Naive thymus-derived CD8-positive, alpha-beta T cell (primary cell): ENCODE measurements around the gene SCARB2. TPM values are rescaled to one million over a fixed set of nuclear protein-coding genes. Genes with fewer than 3 reads are reported as not detected.

Experiments
- ATAC-seq, 2 donors: fragments of 150-1000 bp; cut with Tn5 transposase in 1 of 2; sonication (Bioruptor Pico), chemical (Tn5 transposase) in 1 of 2; 1 replicate in 1 of 2; 2 replicates in 1 of 2; pipeline ENCODE4 v1.10.0; 2021; ENCODE audit warnings: mild to moderate bottlenecking in 2 of 2, moderate library complexity in 2 of 2
- POLR2A ChIA-PET: fragments of 350-600 bp; sonication (Branson Sonifier 250); formaldehyde crosslinking; loops from one replicate; lab custom pipeline; 2021; ENCODE audit warnings: antibody characterized with exemption; lab: Charles Lee
- DNase-seq, 10 donors: peaks; one replicate each; pipeline versions ENCODE4 v3.0.0 to v3.0.0-alpha.2; 2020 to 2022
- H3K27ac Mint-ChIP-seq, 10 donors: one replicate each; pipeline ENCODE4 v1.8.0; 2020 to 2022; ENCODE audit warnings: mild to moderate bottlenecking in 10 of 10, mixed read lengths in 10 of 10, moderate library complexity in 4 of 10, inconsistent platforms in 1 of 10
- H3K27me3 Mint-ChIP-seq, 5 donors: one replicate each; pipeline ENCODE4 v1.8.0; 2021 to 2022; ENCODE audit warnings: mixed read lengths in 5 of 5
- H3K36me3 Mint-ChIP-seq, 3 donors: one replicate each; pipeline ENCODE4 v1.8.0; 2020 to 2022; ENCODE audit warnings: mixed read lengths in 3 of 3, mild to moderate bottlenecking in 2 of 3, inconsistent platforms in 1 of 3
- H3K4me1 Mint-ChIP-seq, 4 donors: one replicate each; pipeline ENCODE4 v1.8.0; 2021 to 2022; ENCODE audit warnings: mixed read lengths in 4 of 4
- H3K4me3 Mint-ChIP-seq, 10 donors: one replicate each; pipeline ENCODE4 v1.8.0; 2020 to 2022; ENCODE audit warnings: mild to moderate bottlenecking in 10 of 10, mixed read lengths in 10 of 10, moderate library complexity in 6 of 10, inconsistent platforms in 1 of 10
- H3K9me3 Mint-ChIP-seq, 9 donors: one replicate each; pipeline ENCODE4 v1.8.0; 2020 to 2022; ENCODE audit warnings: mixed read lengths in 9 of 9, mild to moderate bottlenecking in 3 of 9, inconsistent platforms in 1 of 9, moderate library complexity in 1 of 9
- polyA plus RNA-seq, 3 donors: library from polyadenylated mRNA; unstranded; fragments of 300-500 nt; fragmentation: Illumina TruSeq; gene quantifications; one replicate each; pipeline ENCODE4 v1.2.3, GENCODE V29; 2021
- total RNA-seq, 8 experiments: library from RNA in 2 of 8; stranded (reverse) in 2 of 8; gene quantifications; one replicate each; pipeline ENCODE4 v1.2.3 and lab custom pipeline; 2021 to 2026

The SCARB2 gene
- total and polyA plus RNA-seq, 5 experiments from 2014 or later: 11.0 to 25.8 (median 14.3) TPM

DNA sequence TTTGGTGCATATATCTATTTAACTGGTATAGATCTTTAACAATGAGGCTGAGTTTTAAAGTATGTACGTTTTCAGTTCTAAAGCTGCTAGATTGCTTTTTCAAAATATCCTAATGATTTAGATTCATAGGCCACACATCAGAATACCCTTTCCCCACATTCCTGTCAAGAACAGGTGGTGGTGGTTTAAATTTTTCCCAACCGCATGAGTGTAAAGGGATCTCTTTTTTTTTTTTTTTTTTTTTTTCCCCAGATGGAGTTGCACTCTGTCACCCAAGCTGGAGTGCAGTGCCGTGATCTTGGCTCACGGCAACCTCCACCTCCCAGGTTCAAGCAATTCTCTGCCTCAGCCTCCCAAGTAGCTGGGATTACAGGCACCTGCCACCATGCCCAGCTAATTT is 93.4 kb downstream of the SCARB2 start:
- Mint-ChIP-seq H3K4me1 (no peaks in the 10 kb centered on the region), H3K4me3 (no peak overlapping the region), H3K27me3 (no peaks in the 10 kb centered on the region), H3K36me3 (peaks cover 15 to 84% (median 63%) of the 10 kb centered on the region in 3 donors), H3K27ac (no peak overlapping the region), H3K9me3 (peaks cover 0 to 9% (median 0%) of the 10 kb centered on the region in 9 donors)
- DNase-seq (no peak), ATAC-seq (no peak)
- POLR2A ChIA-PET: interaction anchor here (0.7 kb wide), 1 partner anchor 858 kb away, joined by 4 read pairs; no protein-coding TSS in a partner anchor

DNA sequence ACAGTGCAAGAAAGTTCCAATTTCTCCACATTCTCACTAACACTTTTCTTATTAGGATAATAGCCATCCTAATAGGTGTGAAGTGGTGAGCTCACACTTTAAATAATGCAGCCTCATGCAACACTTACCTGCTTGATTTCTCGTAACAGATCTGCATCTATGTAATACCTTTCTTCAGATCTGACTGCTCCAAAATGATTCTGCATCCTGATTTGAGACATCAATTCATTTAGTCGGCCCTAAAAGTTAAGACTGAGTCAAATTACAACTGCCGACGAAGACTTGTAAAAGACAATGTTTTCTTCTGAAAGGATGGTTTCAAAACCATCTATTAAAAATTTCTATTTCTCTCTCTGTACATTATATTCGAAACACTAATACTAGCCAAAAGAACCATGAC is 96.1 kb downstream of the SCARB2 start:
- ATAC-seq: no peak
- H3K4me1 Mint-ChIP-seq: no peaks in the 10 kb centered on the region
- POLR2A ChIA-PET: no interaction called here

DNA sequence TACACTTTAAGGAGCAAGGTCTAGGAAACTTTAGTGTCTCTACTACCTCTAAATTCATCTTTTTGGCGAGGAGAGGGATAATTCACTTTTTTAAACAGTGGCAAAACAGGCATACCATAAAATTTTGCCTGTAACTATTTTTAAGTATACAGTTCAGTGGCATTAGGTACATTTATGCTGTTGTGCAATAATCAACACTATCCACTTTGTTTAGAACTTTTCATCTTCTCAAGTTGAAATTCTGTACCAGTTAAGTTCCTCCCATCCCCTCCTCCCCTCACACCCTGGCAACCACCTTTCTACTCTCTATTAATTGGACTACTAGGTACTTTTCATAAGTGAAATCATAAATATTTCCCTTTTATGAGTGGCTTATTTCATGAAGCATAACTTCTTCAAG is 96.8 kb downstream of the SCARB2 start:
- ATAC-seq: no peak
- DNase-seq: no peak
- H3K36me3 Mint-ChIP-seq: peaks cover 21 to 72% (median 51%) of the 10 kb centered on the region in 3 donors
- no peaks in the 10 kb centered on the region for H3K4me1 Mint-ChIP-seq
- POLR2A ChIA-PET: no interaction called here
- no peaks in the 10 kb centered on the region for H3K27me3 Mint-ChIP-seq
- no peak overlapping the region for H3K4me3 Mint-ChIP-seq
- peak overlapping the region in 1 of 10 donors; percentile 65 for H3K27ac Mint-ChIP-seq
- peaks cover 0 to 9% (median 0%) of the 10 kb centered on the region in 9 donors for H3K9me3 Mint-ChIP-seq

More for the DNA sequence above, 96.1 kb downstream of the SCARB2 start:
- DNase-seq: no peak
- no peak overlapping the region for H3K4me3 Mint-ChIP-seq
- no peak overlapping the region for H3K27ac Mint-ChIP-seq
- H3K36me3 Mint-ChIP-seq: peaks cover 21 to 79% (median 55%) of the 10 kb centered on the region in 3 donors
- H3K27me3 Mint-ChIP-seq: no peaks in the 10 kb centered on the region
- H3K9me3 Mint-ChIP-seq: peaks cover 0 to 9% (median 0%) of the 10 kb centered on the region in 9 donors

Other genes starting within 250 kb of the SCARB2 start
- gene SDAD1, start 222.9 kb downstream of the SCARB2 start, total RNA-seq: 10 to 100 TPM; 55.5 to 66.0 TPM
- gene SDAD1, start 222.9 kb downstream of the SCARB2 start, polyA plus RNA-seq: 10 to 100 TPM; 71.7 to 91.9 (median 78.3) TPM
- not detected for gene CXCL9, start 206.3 kb downstream of the SCARB2 start, total RNA-seq
- gene CXCL9, start 206.3 kb downstream of the SCARB2 start, polyA plus RNA-seq: not detected
- gene CXCL10, start 190.3 kb downstream of the SCARB2 start, total RNA-seq: not detected
- not detected for gene CXCL10, start 190.3 kb downstream of the SCARB2 start, polyA plus RNA-seq
- not detected for gene CXCL11, start 177.8 kb downstream of the SCARB2 start, total RNA-seq
- gene CXCL11, start 177.8 kb downstream of the SCARB2 start, polyA plus RNA-seq: not detected
- not detected for gene ART3, start 139.1 kb downstream of the SCARB2 start, total RNA-seq
- not detected for gene ART3, start 139.1 kb downstream of the SCARB2 start, polyA plus RNA-seq
- gene NUP54, start 65.4 kb downstream of the SCARB2 start, total RNA-seq: 10 to 100 TPM; 50.8 to 59.9 TPM
- 10 to 100 TPM; 36.8 to 40.0 (median 37.8) TPM for gene NUP54, start 65.4 kb downstream of the SCARB2 start, polyA plus RNA-seq
- gene FAM47E, start 37.9 kb upstream of the SCARB2 start, total RNA-seq: 1 to 10 TPM in 1 of 2 experiments, under 1 TPM in 1; 0.60 to 1.3 TPM
- under 1 TPM in 1 of 3 donors, not detected in 2; 0.64 TPM for gene FAM47E, start 37.9 kb upstream of the SCARB2 start, polyA plus RNA-seq
- gene STBD1, start 92.9 kb upstream of the SCARB2 start, total RNA-seq: under 1 TPM; 0.38 to 0.49 TPM
- under 1 TPM; 0.16 to 0.66 (median 0.19) TPM for gene STBD1, start 92.9 kb upstream of the SCARB2 start, polyA plus RNA-seq
- gene CCDC158, start 207.3 kb upstream of the SCARB2 start, total RNA-seq: not detected
- gene CCDC158, start 207.3 kb upstream of the SCARB2 start, polyA plus RNA-seq: not detected
- gene SHROOM3, start 221.4 kb upstream of the SCARB2 start, total RNA-seq: not detected
- not detected for gene SHROOM3, start 221.4 kb upstream of the SCARB2 start, polyA plus RNA-seq